ENCODE results near the gene SPAG17. TPM values are rescaled to one million over a fixed set of nuclear protein-coding genes. Genes with fewer than 3 reads are reported as not detected.

Gene SPAG17
- total RNA-seq, 1 experiment from 2014 or later: 0.52 TPM

GRCh38 chr1:118104951-118105350 lies 80.1 kb downstream of the SPAG17 start (continued):
- no peak for TF ChIP-seq ZNF425 (CRISPR knock-in tag; conservative IDR thresholded peaks at IDR 0.05)
- no peak for TF ChIP-seq E2F5 (CRISPR knock-in tag; IDR thresholded peaks at IDR 0.05)
- TF ChIP-seq ELF4 (CRISPR knock-in tag; IDR thresholded peaks at IDR 0.05; ENCODE audit: low read depth): no peak
- TF ChIP-seq PRDM15 (CRISPR knock-in tag; IDR thresholded peaks at IDR 0.05): no peak
- no peak for TF ChIP-seq KAT7 (CRISPR knock-in tag; IDR thresholded peaks at IDR 0.05; ENCODE audit: borderline replicate concordance)

- Mint-ChIP-seq H3K27me3 (ENCODE audit: low read depth) (no peaks in the 10 kb centered on the region), H3K4me1 (peaks cover 7% of the 10 kb centered on the region), H3K4me3 (no peak overlapping the region), H3K9me3 (peaks cover 3% of the 10 kb centered on the region; the same call in 1 of the 2 replicates), H3K27ac (no peak overlapping the region), H3K36me3 (no peaks in the 10 kb centered on the region)
- CTCF ChIA-PET: no interaction called here
- DNase-seq (ENCODE audit: low spot score) (no peak), ATAC-seq (no peak)
- POLR2A ChIA-PET: no interaction called here
- TF ChIP-seq USF1 (CRISPR knock-in tag; IDR thresholded peaks at IDR 0.05) (no peak), FOXP4 (CRISPR knock-in tag; IDR thresholded peaks at IDR 0.05) (no peak), ZSCAN18 (CRISPR knock-in tag; IDR thresholded peaks at IDR 0.05) (no peak), ZNF281 (CRISPR knock-in tag; IDR thresholded peaks at IDR 0.05) (no peak), ZNF138 (CRISPR knock-in tag; conservative IDR thresholded peaks at IDR 0.05) (no peak), ATF3 (CRISPR knock-in tag; conservative IDR thresholded peaks at IDR 0.05) (no peak), E2F4 (CRISPR knock-in tag; IDR thresholded peaks at IDR 0.05; ENCODE audit: borderline replicate concordance, low read depth) (no peak)
These were observed 82.6 kb downstream of the SPAG17 start for GRCh38 chr1:118102445-118102844.

All from WTC11 (cell line).